ENCODE measurements around the gene MRC2. TPM values are rescaled to one million over a fixed set of nuclear protein-coding genes. Genes with fewer than 3 reads are reported as not detected.
"Not testable (repeated sequence)": the region's sequence is repeated elsewhere in the genome, so short reads cannot be mapped to it uniquely, and the experiment has no call there.

Gene MRC2
- 1 to 10 TPM; 1.7 to 2.3 TPM for total RNA-seq

- Mint-ChIP-seq H3K4me1 (ENCODE audit: low read depth) (peaks cover 7% of the 10 kb centered on the region), H3K4me3 (peak within 1 kb of the TSS; percentile 79), H3K27ac (peak within 1 kb of the TSS; percentile 27), H3K27me3 (ENCODE audit: low read depth) (peaks cover 22% of the 10 kb centered on the region), H3K9me3 (ENCODE audit: insufficient read depth) (no peaks in the 10 kb centered on the region), H3K36me3 (ENCODE audit: low read depth) (peaks cover 3% of the 10 kb centered on the region)
- DNase-seq (peak; percentile 33), ATAC-seq (peak; percentile 63)
- CTCF ChIA-PET: no interaction called here
- POLR2A ChIA-PET: no interaction called here
Measured at GRCh38 chr17:62627219-62627903, at the start of gene MRC2. TSS of gene MRC2 (plus strand) at chr17:62627670. CDS start at chr17:62627803, 133 bp downstream.

- H3K4me1 Mint-ChIP-seq (ENCODE audit: low read depth): no peaks in the 10 kb centered on the region
- H3K27me3 Mint-ChIP-seq (ENCODE audit: low read depth): no peaks in the 10 kb centered on the region
- H3K27ac Mint-ChIP-seq: no peak overlapping the region
- peaks cover 45% of the 10 kb centered on the region for H3K36me3 Mint-ChIP-seq (ENCODE audit: low read depth)
- CTCF ChIA-PET: interaction anchor here (0.6 to 1.2 kb wide), 2 partner anchors 8 to 1341 kb away, joined by 3 read pairs; no protein-coding TSS in a partner anchor
- H3K4me3 Mint-ChIP-seq: no peak overlapping the region
- no peak for ATAC-seq
- no peak for DNase-seq
- H3K9me3 Mint-ChIP-seq (ENCODE audit: insufficient read depth): no peaks in the 10 kb centered on the region
- POLR2A ChIA-PET: no interaction called here
Measured at GRCh38 chr17:62578757-62579487, 48.5 kb upstream of the MRC2 start.

GRCh38 chr17:62580947-62581346, 46.5 kb upstream of the MRC2 start:
- DNase-seq: no peak
- H3K27me3 Mint-ChIP-seq (ENCODE audit: low read depth): no peaks in the 10 kb centered on the region
- POLR2A ChIA-PET: interaction anchor here (0.6 kb wide), 1 partner anchor 14 kb away, joined by 3 read pairs; no protein-coding TSS in a partner anchor
- no peak overlapping the region for H3K27ac Mint-ChIP-seq
- CTCF ChIA-PET: no interaction called here
- H3K9me3 Mint-ChIP-seq (ENCODE audit: insufficient read depth): no peaks in the 10 kb centered on the region
- H3K4me3 Mint-ChIP-seq: no peak overlapping the region
- no peaks in the 10 kb centered on the region for H3K4me1 Mint-ChIP-seq (ENCODE audit: low read depth)
- no peak for ATAC-seq
- H3K36me3 Mint-ChIP-seq (ENCODE audit: low read depth): peaks cover 42% of the 10 kb centered on the region

- CTCF ChIA-PET: no interaction called here
Measured at GRCh38 chr17:62581764-62582163, 45.7 kb upstream of the MRC2 start.

GRCh38 chr17:62587554-62587953, 39.9 kb upstream of the MRC2 start:
- no peaks in the 10 kb centered on the region for H3K9me3 Mint-ChIP-seq (ENCODE audit: insufficient read depth)

More at GRCh38 chr17:62581764-62582163, 45.7 kb upstream of the MRC2 start:
- no peaks in the 10 kb centered on the region for H3K27me3 Mint-ChIP-seq (ENCODE audit: low read depth)
- H3K4me3 Mint-ChIP-seq: no peak overlapping the region
- no peaks in the 10 kb centered on the region for H3K4me1 Mint-ChIP-seq (ENCODE audit: low read depth)
- DNase-seq (no peak), ATAC-seq (no peak)
- no peaks in the 10 kb centered on the region for H3K9me3 Mint-ChIP-seq (ENCODE audit: insufficient read depth)
- H3K36me3 Mint-ChIP-seq (ENCODE audit: low read depth): peaks cover 39% of the 10 kb centered on the region
- POLR2A ChIA-PET: no interaction called here
- no peak overlapping the region for H3K27ac Mint-ChIP-seq

GRCh38 chr17:62588109-62588508, 39.4 kb upstream of the MRC2 start:
- H3K36me3 Mint-ChIP-seq (ENCODE audit: low read depth): peaks cover 21% of the 10 kb centered on the region
- ATAC-seq: no peak
- POLR2A ChIA-PET: no interaction called here
- H3K4me3 Mint-ChIP-seq: no peak overlapping the region
- H3K4me1 Mint-ChIP-seq (ENCODE audit: low read depth): no peaks in the 10 kb centered on the region
- DNase-seq: no peak
- H3K27ac Mint-ChIP-seq: peak overlapping the region; percentile 18
- CTCF ChIA-PET: no interaction called here
- H3K9me3 Mint-ChIP-seq (ENCODE audit: insufficient read depth): no peaks in the 10 kb centered on the region
- no peaks in the 10 kb centered on the region for H3K27me3 Mint-ChIP-seq (ENCODE audit: low read depth)

More at GRCh38 chr17:62587554-62587953, 39.9 kb upstream of the MRC2 start:
- ATAC-seq (no peak), DNase-seq (no peak)
- ChIA-PET POLR2A (no interaction called here), CTCF (no interaction called here)
- H3K36me3 Mint-ChIP-seq (ENCODE audit: low read depth): peaks cover 20% of the 10 kb centered on the region
- no peaks in the 10 kb centered on the region for H3K4me1 Mint-ChIP-seq (ENCODE audit: low read depth)
- H3K27me3 Mint-ChIP-seq (ENCODE audit: low read depth): no peaks in the 10 kb centered on the region
- no peak overlapping the region for H3K4me3 Mint-ChIP-seq
- H3K27ac Mint-ChIP-seq: peak overlapping the region; percentile 39

- no peak for ATAC-seq
- H3K4me1 Mint-ChIP-seq (ENCODE audit: low read depth): no peaks in the 10 kb centered on the region
- H3K27me3 Mint-ChIP-seq (ENCODE audit: low read depth): no peaks in the 10 kb centered on the region
- no peak overlapping the region for H3K4me3 Mint-ChIP-seq
- H3K36me3 Mint-ChIP-seq (ENCODE audit: low read depth): peaks cover 24% of the 10 kb centered on the region
- no peaks in the 10 kb centered on the region for H3K9me3 Mint-ChIP-seq (ENCODE audit: insufficient read depth)
- no peak overlapping the region for H3K27ac Mint-ChIP-seq
- ChIA-PET CTCF (no interaction called here), POLR2A (no interaction called here)
- DNase-seq: no peak
Measured at GRCh38 chr17:62591333-62591732, 36.1 kb upstream of the MRC2 start.

- H3K4me1 Mint-ChIP-seq (ENCODE audit: low read depth); H3K4me3 Mint-ChIP-seq; DNase-seq; POLR2A ChIA-PET; H3K9me3 Mint-ChIP-seq (ENCODE audit: insufficient read depth); H3K27ac Mint-ChIP-seq; CTCF ChIA-PET; ATAC-seq; H3K27me3 Mint-ChIP-seq (ENCODE audit: low read depth): not testable (repeated sequence)
- peaks cover 29% of the 10 kb centered on the region for H3K36me3 Mint-ChIP-seq (ENCODE audit: low read depth)
Measured at GRCh38 chr17:62591822-62592221, 35.6 kb upstream of the MRC2 start.

- ChIA-PET CTCF (no interaction called here), POLR2A (interaction anchor here (0.6 kb wide), 1 partner anchor 122 kb away, joined by 3 read pairs; no protein-coding TSS in a partner anchor)
- no peaks in the 10 kb centered on the region for H3K9me3 Mint-ChIP-seq (ENCODE audit: insufficient read depth)
- no peaks in the 10 kb centered on the region for H3K4me1 Mint-ChIP-seq (ENCODE audit: low read depth)
- H3K36me3 Mint-ChIP-seq (ENCODE audit: low read depth): peaks cover 36% of the 10 kb centered on the region
- no peaks in the 10 kb centered on the region for H3K27me3 Mint-ChIP-seq (ENCODE audit: low read depth)
- H3K4me3 Mint-ChIP-seq: no peak overlapping the region
- ATAC-seq (no peak), DNase-seq (no peak)
- no peak overlapping the region for H3K27ac Mint-ChIP-seq
Measured at GRCh38 chr17:62592341-62593099, 35.0 kb upstream of the MRC2 start.

GRCh38 chr17:62595484-62595883, 32.0 kb upstream of the MRC2 start:
- no peak overlapping the region for H3K4me3 Mint-ChIP-seq
- H3K27ac Mint-ChIP-seq: no peak overlapping the region
- no peaks in the 10 kb centered on the region for H3K27me3 Mint-ChIP-seq (ENCODE audit: low read depth)
- DNase-seq (no peak), ATAC-seq (no peak)
- POLR2A ChIA-PET: no interaction called here
- H3K9me3 Mint-ChIP-seq (ENCODE audit: insufficient read depth): no peaks in the 10 kb centered on the region
- peaks cover 48% of the 10 kb centered on the region for H3K36me3 Mint-ChIP-seq (ENCODE audit: low read depth)
- CTCF ChIA-PET: interaction anchor here (1.0 kb wide), 1 partner anchor 43 kb away, joined by 3 read pairs; no protein-coding TSS in a partner anchor
- H3K4me1 Mint-ChIP-seq (ENCODE audit: low read depth): no peaks in the 10 kb centered on the region

GRCh38 chr17:62596662-62597061, 30.8 kb upstream of the MRC2 start:
- no peaks in the 10 kb centered on the region for H3K9me3 Mint-ChIP-seq (ENCODE audit: insufficient read depth)
- ChIA-PET CTCF (interaction anchor here (1.0 kb wide), 1 partner anchor 44 kb away, joined by 3 read pairs; no protein-coding TSS in a partner anchor), POLR2A (no interaction called here)
- peaks cover 56% of the 10 kb centered on the region for H3K36me3 Mint-ChIP-seq (ENCODE audit: low read depth)
- H3K4me1 Mint-ChIP-seq (ENCODE audit: low read depth): peaks cover 1% of the 10 kb centered on the region
- DNase-seq (no peak), ATAC-seq (no peak)
- no peaks in the 10 kb centered on the region for H3K27me3 Mint-ChIP-seq (ENCODE audit: low read depth)
- H3K4me3 Mint-ChIP-seq: no peak overlapping the region
- H3K27ac Mint-ChIP-seq: no peak overlapping the region

GRCh38 chr17:62597150-62597549, 30.3 kb upstream of the MRC2 start:
- peaks cover 60% of the 10 kb centered on the region for H3K36me3 Mint-ChIP-seq (ENCODE audit: low read depth)
- ATAC-seq (no peak), DNase-seq (no peak)
- H3K27me3 Mint-ChIP-seq (ENCODE audit: low read depth): no peaks in the 10 kb centered on the region
- H3K27ac Mint-ChIP-seq: no peak overlapping the region
- ChIA-PET POLR2A (no interaction called here), CTCF (no interaction called here)
- H3K4me3 Mint-ChIP-seq: no peak overlapping the region
- peaks cover 1% of the 10 kb centered on the region for H3K4me1 Mint-ChIP-seq (ENCODE audit: low read depth)
- H3K9me3 Mint-ChIP-seq (ENCODE audit: insufficient read depth): no peaks in the 10 kb centered on the region

All from activated CD8-positive, alpha-beta T cell treated with anti-CD3 and anti-CD28 coated beads, Interleukin-2, amount 10 ng/mL, durations not matched to agents 7 days and 5 days (primary cell).